HG03439 (cell line): ENCODE data around the gene RRP1.

Experiments used
- ATAC-seq: cut with Tn5 transposase; IDR thresholded peaks from one replicate; pipeline ENCODE4 v1.9.1; 2021; ENCODE audit warnings: mild to moderate bottlenecking, moderate library complexity; ENCODE audit not compliant: unreplicated experiment

RRP1 gene

GRCh38 chr21:43800124-43800523 lies 10.7 kb downstream of the RRP1 start:
- ATAC-seq: no peak

DNA sequence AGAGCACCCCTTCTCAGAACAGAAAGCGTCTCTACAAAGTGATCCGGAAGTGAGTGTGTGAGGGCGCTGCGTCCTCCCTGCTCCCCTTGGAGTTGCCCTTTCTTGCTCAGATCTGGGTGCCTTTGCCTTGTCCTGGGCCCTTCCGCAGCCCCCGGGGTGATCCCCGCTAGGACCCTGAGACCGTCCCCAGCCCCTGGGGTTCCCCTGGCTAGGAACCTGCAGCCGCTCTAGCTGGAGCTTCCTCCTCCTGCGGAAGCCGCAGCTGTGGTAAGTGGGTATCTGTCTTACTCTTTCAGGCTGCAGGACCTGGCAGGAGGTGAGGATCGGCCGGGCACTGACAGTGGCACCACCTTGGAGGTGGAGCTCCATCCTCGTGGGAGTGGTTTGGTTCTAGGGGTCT lies 11.2 kb downstream of the RRP1 start:
- no peak for ATAC-seq

GRCh38 chr21:43801006-43801783 lies 11.8 kb downstream of the RRP1 start:
- no peak for ATAC-seq

- ATAC-seq: no peak
These were observed 13.4 kb downstream of the RRP1 start for GRCh38 chr21:43802713-43803313.

GRCh38 chr21:43803558-43804300 lies 14.4 kb downstream of the RRP1 start:
- no peak for ATAC-seq

DNA sequence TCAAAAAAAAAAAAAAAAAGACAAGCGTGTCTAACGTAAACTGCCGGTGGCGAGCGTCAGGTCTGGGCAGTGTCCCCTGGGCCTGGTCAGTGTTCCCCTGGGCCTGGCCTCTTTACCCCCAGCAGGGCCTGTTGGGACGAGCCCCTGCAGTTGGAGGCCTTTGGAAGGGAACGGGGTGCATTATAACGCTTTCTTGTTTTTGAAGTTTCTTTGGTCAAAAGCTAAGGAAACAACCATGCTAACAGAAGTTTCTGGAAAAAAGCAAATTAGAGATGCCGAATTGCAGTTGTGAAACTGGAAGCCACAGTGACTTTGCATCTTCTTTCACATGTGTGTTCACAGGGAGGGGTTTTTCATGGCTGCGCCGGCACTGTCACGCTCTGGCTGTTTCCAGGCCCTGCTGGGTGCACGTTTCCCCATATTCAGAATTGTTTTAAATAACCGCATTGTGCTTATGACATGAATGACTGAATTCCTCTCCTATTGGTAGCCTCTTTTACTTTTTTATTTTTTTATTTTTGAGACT lies 16.0 kb downstream of the RRP1 start:
- peak; percentile 74 for ATAC-seq

GRCh38 chr21:43806017-43806710 lies 16.8 kb downstream of the RRP1 start:
- ATAC-seq: peak; percentile 4

DNA sequence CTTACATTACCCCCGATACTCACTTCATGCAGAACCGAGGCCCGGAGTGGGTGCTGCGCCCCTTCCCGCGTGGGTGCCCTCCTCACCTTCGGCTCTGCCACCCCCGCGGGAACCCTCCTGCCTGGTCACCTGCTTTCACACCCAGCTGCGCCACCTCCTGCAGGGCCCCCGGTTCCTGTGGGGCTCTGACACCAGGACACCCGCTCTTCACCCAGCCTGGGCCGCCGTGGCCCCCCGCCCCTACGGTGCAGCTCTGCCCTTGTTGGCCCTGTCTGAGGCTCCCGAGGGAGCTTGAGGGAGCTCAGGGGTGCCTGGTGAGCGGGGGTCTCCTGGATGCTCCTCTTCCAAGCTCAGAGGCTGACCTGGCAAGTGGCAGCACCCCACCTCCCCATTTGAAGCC lies 19.0 kb downstream of the RRP1 start:
- no peak for ATAC-seq

GRCh38 chr21:43808832-43809251 lies 19.5 kb downstream of the RRP1 start:
- no peak for ATAC-seq

- ATAC-seq: no peak
These were observed 20.0 kb downstream of the RRP1 start for GRCh38 chr21:43809346-43809799.

GRCh38 chr21:43809853-43810504 lies 20.6 kb downstream of the RRP1 start:
- ATAC-seq: no peak

- no peak for ATAC-seq
These were observed 21.3 kb downstream of the RRP1 start for GRCh38 chr21:43810505-43811261.

GRCh38 chr21:43811262-43812105 lies 22.1 kb downstream of the RRP1 start:
- ATAC-seq: no peak

- no peak for ATAC-seq
These were observed 22.9 kb downstream of the RRP1 start for GRCh38 chr21:43812139-43812821.

- no peak for ATAC-seq
These were observed 23.7 kb downstream of the RRP1 start for GRCh38 chr21:43812957-43813655.

- ATAC-seq: no peak
These were observed 24.2 kb downstream of the RRP1 start for GRCh38 chr21:43813656-43813980.

GRCh38 chr21:43814215-43815106 lies 25.1 kb downstream of the RRP1 start:
- ATAC-seq: no peak
